Activated CD8-positive, alpha-beta memory T cell treated with anti-CD3 and anti-CD28 coated beads for 4 hours (primary cell): ENCODE data around the gene TBR1.

Source experiments
- DNase-seq, 2 donors: peaks; one replicate each; pipeline ENCODE4 v3.0.0-alpha.2; 2020; ENCODE audit warnings: low read depth in 2 of 2

Gene TBR1

GRCh38 chr2:161415034-161415986, 787 bp upstream of the TBR1 start:
- no peak for DNase-seq

- no peak for DNase-seq
Measured at GRCh38 chr2:161416708-161417437, 776 bp downstream of the TBR1 start.

- DNase-seq = no peak
Measured at GRCh38 chr2:161417438-161418274, 1.6 kb downstream of the TBR1 start.

GRCh38 chr2:161418275-161418714, 2.2 kb downstream of the TBR1 start:
- no peak for DNase-seq

- no peak for DNase-seq
Measured at GRCh38 chr2:161418715-161419637, 2.9 kb downstream of the TBR1 start.

- no peak for DNase-seq
Measured at GRCh38 chr2:161419638-161420190, 3.6 kb downstream of the TBR1 start.

GRCh38 chr2:161420406-161421074, 4.4 kb downstream of the TBR1 start:
- no peak for DNase-seq

GRCh38 chr2:161421686-161422085, 5.6 kb downstream of the TBR1 start:
- DNase-seq = no peak

- DNase-seq = no peak
Measured at GRCh38 chr2:161422816-161423403, 6.8 kb downstream of the TBR1 start.

GRCh38 chr2:161423421-161424393, 7.6 kb downstream of the TBR1 start:
- DNase-seq = no peak

- no peak for DNase-seq
Measured at GRCh38 chr2:161424394-161424769, 8.3 kb downstream of the TBR1 start.

GRCh38 chr2:161424891-161425727, 9.0 kb downstream of the TBR1 start:
- no peak for DNase-seq

GRCh38 chr2:161425728-161426454, 9.8 kb downstream of the TBR1 start:
- no peak for DNase-seq

- no peak for DNase-seq
Measured at GRCh38 chr2:161426455-161426921, 10.4 kb downstream of the TBR1 start.

- no peak for DNase-seq
Measured at GRCh38 chr2:161426922-161427663, 11.0 kb downstream of the TBR1 start.
